Uterus (tissue), 4 donors: ENCODE data around the gene NXPH2. TPM values are rescaled to one million over a fixed set of nuclear protein-coding genes. Genes with fewer than 3 reads are reported as not detected.

Source experiments
- DNase-seq, 2 donors: peaks; one replicate each; pipeline ENCODE4 v3.0.0-alpha.2; 2019 to 2020
- H3K27ac ChIP-seq, 2 donors: fragments of 200-600 bp; sonication (generic); 1 replicate in 1 of 2; 2 replicates in 1 of 2; pipeline ENCODE4 v1.5.1; 2016 to 2018
- H3K27me3 ChIP-seq, 2 donors: fragments of 200-600 bp; sonication (generic); one replicate each; pipeline ENCODE4 v1.5.1; 2018 to 2019; ENCODE audit warnings: control low read depth in 1 of 2
- H3K36me3 ChIP-seq, 2 donors: fragments of 200-600 bp; sonication (generic); one replicate each; pipeline ENCODE4 v1.5.1; 2019; ENCODE audit warnings: control low read depth in 1 of 2
- H3K4me1 ChIP-seq, 2 donors: fragments of 200-600 bp; sonication (generic); one replicate each; pipeline ENCODE4 v1.5.1; 2018 to 2019; ENCODE audit warnings: control low read depth in 1 of 2
- H3K4me3 ChIP-seq, 2 donors: fragments of 200-600 bp; sonication (generic); 1 replicate in 1 of 2; 2 replicates in 1 of 2; pipeline ENCODE4 v1.5.1; 2018 to 2019; ENCODE audit warnings: mild to moderate bottlenecking in 1 of 2
- H3K9me3 ChIP-seq, 2 donors: fragments of 200-600 bp; sonication (generic); one replicate each; pipeline ENCODE4 v1.5.1; 2019; ENCODE audit warnings: control low read depth in 1 of 2
- CTCF ChIP-seq, 4 experiments: fragments of 200-600 bp in 2 of 4; fragments of 450-650 bp in 2 of 4; sonication (generic) in 2 of 4; IDR thresholded peaks; one replicate each; pipeline ENCODE4 v1.5.1; 2016 to 2019; ENCODE audit warnings: antibody characterized with exemption in 4 of 4, mild to moderate bottlenecking in 2 of 4, moderate library complexity in 1 of 4
- POLR2A ChIP-seq, 2 donors: fragments of 450-650 bp; IDR thresholded peaks; one replicate each; pipeline ENCODE4 v1.6.1; 2016; ENCODE audit warnings: antibody characterized with exemption in 2 of 2, mild to moderate bottlenecking in 1 of 2, moderate library complexity in 1 of 2
- intact Hi-C: fragments of 100-400 bp; cut with DNase I; formaldehyde crosslinking; loops from one replicate; pipeline ENCODE4 v1.15.1; 2023; ENCODE audit warnings: low total_unique reads
- total RNA-seq, 4 donors: library from RNA; depleted of rRNA in 3 of 4; stranded (reverse); fragments of >200 nt in 3 of 4; gene quantifications; one replicate each; pipeline versions ENCODE4 v1.1.0 to v1.2.4, GENCODE V29; 2014 to 2023
- donor health status: DM: yes; HTN: yes; CAD: no.

NXPH2 gene
- total RNA-seq, 4 donors from 2014 or later = 1.2 TPM; not detected in 3

GRCh38 chr2:138762533-138762932 is 17.7 kb downstream of the NXPH2 start:
- Histone ChIP-seq H3K9me3 (no peaks in the 10 kb centered on the region), H3K4me1 (no peaks in the 10 kb centered on the region), H3K36me3 (no peaks in the 10 kb centered on the region), H3K4me3 (no peak overlapping the region), H3K27ac (no peak overlapping the region), H3K27me3 (no peaks in the 10 kb centered on the region)
- TF ChIP-seq CTCF (IDR thresholded peaks at IDR 0.05) = no peak
- TF ChIP-seq POLR2A (IDR thresholded peaks at IDR 0.05) = no peak
- intact Hi-C loops = no loop called here
- no peak for DNase-seq

GRCh38 chr2:138760676-138761075 is 19.5 kb downstream of the NXPH2 start:
- H3K27ac ChIP-seq = no peak overlapping the region
- no peaks in the 10 kb centered on the region for H3K36me3 ChIP-seq
- no peak overlapping the region for H3K4me3 ChIP-seq
- DNase-seq = no peak
- intact Hi-C loops = no loop called here
- no peaks in the 10 kb centered on the region for H3K4me1 ChIP-seq
- TF ChIP-seq POLR2A (IDR thresholded peaks at IDR 0.05) = no peak
- no peak for TF ChIP-seq CTCF (IDR thresholded peaks at IDR 0.05)
- no peaks in the 10 kb centered on the region for H3K9me3 ChIP-seq
- H3K27me3 ChIP-seq = no peaks in the 10 kb centered on the region

- no peak for DNase-seq
- intact Hi-C loops = no loop called here
- Histone ChIP-seq H3K36me3 (no peaks in the 10 kb centered on the region), H3K4me1 (no peaks in the 10 kb centered on the region), H3K4me3 (no peak overlapping the region), H3K9me3 (peaks cover 0 to 5% of the 10 kb centered on the region in 2 donors), H3K27ac (no peak overlapping the region), H3K27me3 (no peaks in the 10 kb centered on the region)
- TF ChIP-seq POLR2A (IDR thresholded peaks at IDR 0.05) = no peak
Observed at GRCh38 chr2:138757384-138757783, 22.8 kb downstream of the NXPH2 start.

GRCh38 chr2:138752197-138752956 is 27.8 kb downstream of the NXPH2 start:
- no peaks in the 10 kb centered on the region for H3K27me3 ChIP-seq
- H3K9me3 ChIP-seq = peaks cover 0 to 5% of the 10 kb centered on the region in 2 donors
- H3K27ac ChIP-seq = no peak overlapping the region
- intact Hi-C loops = no loop called here
- TF ChIP-seq CTCF (IDR thresholded peaks at IDR 0.05) (no peak), POLR2A (IDR thresholded peaks at IDR 0.05) (no peak)
- DNase-seq = no peak
- no peak overlapping the region for H3K4me3 ChIP-seq
- no peaks in the 10 kb centered on the region for H3K36me3 ChIP-seq
- no peaks in the 10 kb centered on the region for H3K4me1 ChIP-seq

- H3K4me1 ChIP-seq = no peaks in the 10 kb centered on the region
- H3K4me3 ChIP-seq = no peak overlapping the region
- TF ChIP-seq POLR2A (IDR thresholded peaks at IDR 0.05) (no peak), CTCF (IDR thresholded peaks at IDR 0.05) (no peak)
- intact Hi-C loops = no loop called here
- no peak overlapping the region for H3K27ac ChIP-seq
- H3K9me3 ChIP-seq = no peaks in the 10 kb centered on the region
- no peaks in the 10 kb centered on the region for H3K27me3 ChIP-seq
- no peaks in the 10 kb centered on the region for H3K36me3 ChIP-seq
- DNase-seq = no peak
Observed at GRCh38 chr2:138744713-138745112, 35.5 kb downstream of the NXPH2 start.
